ELR (cell line): ENCODE results near the gene GLRX5.

Experiments used
- DNase-seq: peaks from one replicate; pipeline ENCODE4 v3.0.0-alpha.2; 2015; ENCODE audit warnings: low read depth

The GLRX5 gene

GRCh38 chr14:95534299-95535225, at the start of gene GLRX5:
Gene GLRX5, plus strand, starts transcription at chr14:95535050. Its CDS starts 40 bp downstream, at chr14:95535090.
- DNase-seq: peak; percentile 100

- no peak for DNase-seq
These were observed 49.5 kb upstream of the GLRX5 start for GRCh38 chr14:95485222-95485819.

- no peak for DNase-seq
These were observed 47.8 kb upstream of the GLRX5 start for GRCh38 chr14:95486875-95487668.

- no peak for DNase-seq
These were observed 47.2 kb upstream of the GLRX5 start for GRCh38 chr14:95487669-95488084.

GRCh38 chr14:95488376-95489213, 46.3 kb upstream of the GLRX5 start:
- DNase-seq: no peak

- no peak for DNase-seq
These were observed 45.4 kb upstream of the GLRX5 start for GRCh38 chr14:95489214-95490137.

GRCh38 chr14:95490138-95490509, 44.7 kb upstream of the GLRX5 start:
- no peak for DNase-seq

GRCh38 chr14:95490727-95491451, 44.0 kb upstream of the GLRX5 start:
- DNase-seq: no peak

GRCh38 chr14:95491936-95492608, 42.8 kb upstream of the GLRX5 start:
- no peak for DNase-seq

GRCh38 chr14:95493503-95493902, 41.3 kb upstream of the GLRX5 start:
- DNase-seq: no peak

GRCh38 chr14:95493976-95494375, 40.9 kb upstream of the GLRX5 start:
- DNase-seq: no peak

GRCh38 chr14:95494456-95494855, 40.4 kb upstream of the GLRX5 start:
- no peak for DNase-seq

- DNase-seq: no peak
These were observed 39.8 kb upstream of the GLRX5 start for GRCh38 chr14:95495076-95495475.

- peak; percentile 41 for DNase-seq
These were observed 39.3 kb upstream of the GLRX5 start for GRCh38 chr14:95495538-95496025.

- DNase-seq: peak; percentile 47
These were observed 38.7 kb upstream of the GLRX5 start for GRCh38 chr14:95496111-95496681.

- DNase-seq: no peak
These were observed 38.1 kb upstream of the GLRX5 start for GRCh38 chr14:95496690-95497259.

- DNase-seq: no peak
These were observed 37.3 kb upstream of the GLRX5 start for GRCh38 chr14:95497561-95498011.

- DNase-seq: no peak
These were observed 36.1 kb upstream of the GLRX5 start for GRCh38 chr14:95498622-95499353.
